Measurements from ENCODE around the gene CDC14C.

- TF ChIP-seq POLR2A (IDR thresholded peaks at IDR 0.05) (no peak), CTCF (IDR thresholded peaks at IDR 0.05) (no peak), POLR2AphosphoS5 (IDR thresholded peaks at IDR 0.05) (no peak), EP300 (IDR thresholded peaks at IDR 0.05) (no peak)
Observed at GRCh38 chr7:48933549-48934085, 9.3 kb downstream of the CDC14C start.

Measured in upper lobe of left lung (tissue), 4 donors.